ENCODE measurements around the gene YIPF7. TPM values are rescaled to one million over a fixed set of nuclear protein-coding genes. Genes with fewer than 3 reads are reported as not detected.

The YIPF7 gene
- total RNA-seq, 4 donors from 2014 or later, result not detected

DNA sequence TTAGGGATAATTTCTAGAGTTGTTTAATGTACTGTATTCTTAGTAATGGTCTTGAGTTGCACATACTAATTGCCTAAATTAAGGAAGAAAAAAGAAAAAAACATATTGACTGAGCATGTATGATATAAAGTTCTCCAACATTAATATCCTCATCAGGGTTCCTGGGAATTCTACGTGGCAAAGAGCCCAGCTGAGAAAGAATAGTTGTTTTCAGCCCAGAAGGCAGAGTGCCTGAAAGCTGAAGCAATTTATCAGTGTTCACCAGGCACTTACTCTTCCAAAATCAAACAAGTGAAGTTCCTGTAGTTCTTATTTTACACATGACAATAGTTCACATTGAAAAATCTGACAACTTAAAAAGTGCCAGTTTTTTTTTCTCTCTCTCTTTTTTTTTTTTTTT, 27.7 kb downstream of the YIPF7 start:
- TF ChIP-seq, protein P1, sequence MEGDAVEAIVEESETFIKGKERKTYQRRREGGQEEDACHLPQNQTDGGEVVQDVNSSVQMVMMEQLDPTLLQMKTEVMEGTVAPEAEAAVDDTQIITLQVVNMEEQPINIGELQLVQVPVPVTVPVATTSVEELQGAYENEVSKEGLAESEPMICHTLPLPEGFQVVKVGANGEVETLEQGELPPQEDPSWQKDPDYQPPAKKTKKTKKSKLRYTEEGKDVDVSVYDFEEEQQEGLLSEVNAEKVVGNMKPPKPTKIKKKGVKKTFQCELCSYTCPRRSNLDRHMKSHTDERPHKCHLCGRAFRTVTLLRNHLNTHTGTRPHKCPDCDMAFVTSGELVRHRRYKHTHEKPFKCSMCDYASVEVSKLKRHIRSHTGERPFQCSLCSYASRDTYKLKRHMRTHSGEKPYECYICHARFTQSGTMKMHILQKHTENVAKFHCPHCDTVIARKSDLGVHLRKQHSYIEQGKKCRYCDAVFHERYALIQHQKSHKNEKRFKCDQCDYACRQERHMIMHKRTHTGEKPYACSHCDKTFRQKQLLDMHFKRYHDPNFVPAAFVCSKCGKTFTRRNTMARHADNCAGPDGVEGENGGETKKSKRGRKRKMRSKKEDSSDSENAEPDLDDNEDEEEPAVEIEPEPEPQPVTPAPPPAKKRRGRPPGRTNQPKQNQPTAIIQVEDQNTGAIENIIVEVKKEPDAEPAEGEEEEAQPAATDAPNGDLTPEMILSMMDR (IDR thresholded peaks at IDR 0.05; ENCODE audit: low read depth), result no peak

DNA sequence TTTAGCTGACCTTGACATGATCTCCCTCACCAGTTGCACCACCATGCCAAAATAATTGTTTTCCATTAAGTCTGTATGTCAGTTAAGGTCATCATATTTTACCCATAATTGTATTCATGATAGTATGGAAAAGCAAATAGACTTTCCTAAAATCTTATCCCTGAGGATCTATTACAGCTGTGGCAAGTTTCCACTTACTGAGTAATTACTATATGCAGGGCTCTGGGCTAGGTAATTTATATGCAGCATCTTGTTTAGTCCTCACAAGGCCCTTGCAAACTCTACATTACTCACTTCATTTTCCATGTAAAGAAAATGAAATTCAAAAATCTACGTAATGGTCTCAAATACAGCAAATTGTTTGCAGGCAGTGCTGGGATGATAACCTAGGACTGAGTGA, 34.8 kb downstream of the YIPF7 start:
- TF ChIP-seq, protein P1 (IDR thresholded peaks at IDR 0.05; ENCODE audit: low read depth), result no peak

DNA sequence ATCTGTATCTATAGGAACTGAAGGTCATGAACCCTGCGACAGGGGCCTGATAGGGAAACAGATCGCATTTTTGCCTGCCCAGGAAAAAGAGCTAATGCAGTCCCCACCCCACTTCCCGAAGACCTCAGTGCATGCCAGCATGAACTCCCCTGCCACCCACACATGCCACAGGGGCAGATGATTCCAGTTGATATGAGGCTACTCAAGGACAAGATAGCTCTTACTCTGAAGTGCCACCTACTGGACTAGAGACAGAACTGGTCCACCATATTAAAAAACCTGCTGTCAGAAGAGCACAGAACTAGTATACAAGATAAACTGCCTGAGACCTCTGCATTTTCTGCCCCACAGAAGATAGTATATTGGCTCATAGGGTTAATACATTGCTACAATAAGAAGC, 68.0 kb downstream of the YIPF7 start:
- TF ChIP-seq, protein P1 (IDR thresholded peaks at IDR 0.05; ENCODE audit: low read depth), result no peak

DNA sequence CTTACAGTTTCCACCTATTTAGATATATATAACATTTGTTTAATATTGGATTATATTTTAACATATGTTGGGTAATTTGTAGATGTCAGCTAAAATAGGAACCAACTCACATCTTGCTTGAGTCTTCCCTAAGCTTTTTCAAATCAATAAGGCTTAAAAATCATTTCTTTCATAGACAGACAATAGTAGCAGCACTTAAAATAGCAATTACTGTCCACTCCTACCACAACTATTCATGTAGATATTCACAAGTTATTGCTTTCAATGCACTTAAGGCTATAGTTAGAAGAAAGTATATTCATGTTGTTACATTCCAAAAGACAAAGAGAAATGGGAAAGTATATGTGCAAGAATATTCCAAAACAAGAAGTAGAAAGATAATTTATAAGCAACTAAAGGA, 71.2 kb downstream of the YIPF7 start:
- TF ChIP-seq, protein P1 (IDR thresholded peaks at IDR 0.05; ENCODE audit: low read depth), result no peak

DNA sequence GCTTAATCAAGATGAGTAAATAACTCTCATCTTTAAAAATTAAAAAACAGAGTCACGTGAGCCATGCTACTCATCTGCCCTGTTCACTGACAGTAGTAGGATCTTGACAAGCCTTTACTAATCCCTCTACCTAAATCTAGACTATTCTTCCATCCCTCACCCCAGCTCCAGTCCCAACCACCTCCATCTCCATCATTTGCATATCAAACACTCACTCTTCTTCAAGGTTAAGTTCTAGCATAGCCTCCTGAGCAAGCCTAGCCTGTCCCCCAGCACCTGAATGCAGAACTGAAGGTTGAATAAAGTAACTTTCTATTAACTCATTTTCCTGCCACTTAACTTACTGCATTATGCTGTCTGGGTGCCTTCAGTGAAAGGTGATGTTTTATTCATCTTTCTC, 72.5 kb downstream of the YIPF7 start:
- TF ChIP-seq, protein P1 (IDR thresholded peaks at IDR 0.05; ENCODE audit: low read depth), result no peak

Other genes with a start within 250 kb of the YIPF7 start
- gene KCTD8, start 202.8 kb downstream of the YIPF7 start, total RNA-seq, result under 1 TPM in 2 of 4 donors, not detected in 2; 0.17 to 0.44 TPM
- 10 to 100 TPM; 14.8 to 22.2 (median 16.4) TPM for gene GUF1, start 26.8 kb upstream of the YIPF7 start, total RNA-seq
- gene GNPDA2, start 74.9 kb upstream of the YIPF7 start, total RNA-seq, result 10 to 100 TPM in 3 of 4 donors, 1 to 10 TPM in 1; 9.6 to 14.6 (median 12.8) TPM

All from subcutaneous adipose tissue (tissue), 4 donors.